GM21423 (cell line): ENCODE results near the gene CDO1.

Experiments
- ATAC-seq: cut with Tn5 transposase; IDR thresholded peaks from one replicate; pipeline ENCODE4 v1.9.1; 2021; ENCODE audit warnings: mild to moderate bottlenecking, moderate library complexity; ENCODE audit not compliant: unreplicated experiment

The CDO1 gene

DNA sequence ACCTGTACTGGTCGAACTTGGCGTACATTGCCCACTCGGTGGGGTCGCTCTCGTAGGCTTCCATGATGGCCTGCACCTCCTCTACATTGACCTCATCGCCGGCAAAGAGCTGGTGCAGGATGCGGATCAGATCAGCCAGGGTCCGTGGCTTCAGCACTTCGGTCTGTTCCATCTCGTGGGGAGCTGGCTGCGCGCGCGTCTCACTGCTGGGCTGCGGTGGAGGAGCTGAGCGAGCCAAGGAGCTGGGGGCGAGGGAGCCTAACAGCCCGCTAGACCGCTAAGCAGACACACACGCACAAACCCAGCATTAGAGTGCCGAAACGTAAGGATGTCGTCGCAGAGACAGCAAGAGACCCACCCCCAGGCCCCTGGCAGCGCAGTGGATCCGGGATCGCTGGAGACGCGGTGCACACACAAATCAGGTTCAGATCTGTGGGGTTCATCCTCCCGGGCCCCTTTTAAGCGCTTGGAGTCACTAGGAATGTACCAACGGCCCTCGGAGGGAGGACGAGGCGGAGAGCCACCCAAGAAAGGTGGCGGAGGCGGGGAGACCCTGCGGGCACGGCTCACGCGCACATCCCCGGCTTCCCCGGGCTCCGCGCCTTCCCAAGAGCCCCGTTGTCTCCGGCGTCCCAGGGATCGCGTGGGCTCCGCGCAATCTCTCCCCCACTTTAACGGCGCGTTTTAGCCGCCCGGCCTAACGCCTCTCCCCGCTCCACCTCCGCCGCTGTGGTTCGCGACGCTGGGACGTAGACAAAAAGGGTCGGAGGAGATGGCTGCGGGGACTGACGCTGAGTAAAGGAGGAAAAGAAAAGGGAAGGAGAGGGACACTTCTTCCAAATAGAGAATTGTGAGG lies at the start of gene CDO1:
Gene CDO1, minus strand, starts transcription at position 434 of the 856 bp plus-strand sequence. Its CDS starts 262 bp downstream, at position 172.
- no peak for ATAC-seq

DNA sequence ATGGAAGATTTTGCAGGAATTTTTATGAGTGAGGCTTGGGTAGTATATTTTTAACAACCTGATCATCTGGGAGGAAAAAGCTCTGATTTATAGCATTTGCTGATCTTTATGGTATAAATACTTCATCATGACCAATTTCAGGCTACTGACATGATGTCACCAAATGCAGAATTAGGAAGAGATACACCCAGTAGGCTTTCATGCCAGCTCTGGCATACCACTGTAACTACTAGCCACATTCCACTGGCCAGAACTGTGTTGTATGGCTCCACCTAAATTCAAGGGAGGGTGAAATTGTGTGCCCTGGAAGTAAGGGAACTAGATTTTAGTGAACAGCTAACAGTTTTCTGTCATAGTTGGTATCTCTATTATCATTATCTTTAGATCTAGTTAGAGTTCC lies 42.9 kb upstream of the CDO1 start:
- no peak for ATAC-seq

DNA sequence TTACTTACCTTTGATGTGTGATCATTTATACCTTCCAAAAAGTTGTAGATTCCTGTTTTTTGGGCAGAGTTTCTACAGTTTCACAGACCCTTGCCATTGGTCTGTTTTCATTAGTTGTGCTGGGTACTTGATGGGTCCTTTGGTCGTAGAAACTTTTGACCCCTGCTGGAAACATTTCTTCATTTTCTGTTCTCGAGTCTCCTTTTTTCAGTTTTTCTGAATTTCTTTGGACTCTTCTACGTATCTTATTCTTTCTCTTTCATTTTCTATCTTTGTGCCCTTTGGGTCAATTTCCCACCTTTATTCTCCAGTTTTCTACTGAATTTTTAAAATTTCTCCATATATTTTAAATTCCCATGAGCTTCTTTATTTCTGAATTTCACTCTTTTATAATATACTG lies 41.9 kb upstream of the CDO1 start:
- no peak for ATAC-seq

DNA sequence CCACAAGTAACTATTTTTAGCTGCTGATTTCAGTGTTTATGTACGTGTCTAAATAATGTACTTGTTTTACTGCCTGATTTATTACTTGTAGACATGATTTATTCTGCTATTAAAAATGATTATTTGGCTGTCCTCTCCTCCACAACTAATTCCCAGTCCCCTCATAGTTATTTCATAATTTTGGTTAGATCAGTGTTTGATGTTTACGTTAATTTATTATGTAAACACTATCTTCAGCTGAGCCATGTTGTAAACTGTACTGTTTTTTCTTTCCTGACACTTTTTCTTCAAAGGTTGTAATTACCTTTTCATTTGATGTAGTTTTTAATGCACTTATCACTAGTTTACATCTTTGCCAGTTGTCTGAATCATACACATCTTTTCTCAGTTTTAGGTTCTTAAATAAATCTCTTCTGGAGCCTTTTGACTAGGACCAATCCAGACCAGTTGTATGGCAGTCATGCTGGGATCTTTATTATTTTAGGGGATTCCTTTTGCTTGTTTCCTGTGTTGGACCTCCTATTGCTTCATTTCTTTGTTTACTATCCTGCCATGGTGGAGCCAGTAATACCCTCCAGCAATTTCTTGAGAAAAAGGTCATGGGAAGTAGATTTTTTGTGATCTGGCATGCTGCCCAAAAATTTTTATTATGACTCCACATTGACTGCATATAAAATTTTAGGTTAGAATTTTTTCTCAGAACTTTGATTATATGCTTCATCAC lies 41.3 kb upstream of the CDO1 start:
- ATAC-seq = no peak

DNA sequence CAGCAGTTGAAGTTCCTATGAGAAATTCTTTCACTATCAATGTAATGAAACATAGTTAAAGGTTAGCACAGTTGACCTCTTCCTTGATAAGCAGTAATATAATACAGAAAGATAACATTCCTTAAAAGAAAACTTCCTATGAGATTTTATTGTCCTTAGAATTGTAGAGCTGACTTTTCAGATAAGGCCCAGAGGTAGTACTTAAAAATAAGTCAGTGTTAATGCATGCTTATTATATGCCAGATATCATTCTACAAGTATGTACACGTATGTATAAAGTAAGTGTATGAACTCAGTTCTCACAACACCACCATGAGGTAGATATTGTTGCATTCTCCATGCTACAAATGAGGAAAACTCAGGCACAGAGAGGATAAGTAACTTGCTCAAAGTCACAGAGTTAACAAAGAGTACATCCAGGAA lies 40.6 kb upstream of the CDO1 start:
- no peak for ATAC-seq

DNA sequence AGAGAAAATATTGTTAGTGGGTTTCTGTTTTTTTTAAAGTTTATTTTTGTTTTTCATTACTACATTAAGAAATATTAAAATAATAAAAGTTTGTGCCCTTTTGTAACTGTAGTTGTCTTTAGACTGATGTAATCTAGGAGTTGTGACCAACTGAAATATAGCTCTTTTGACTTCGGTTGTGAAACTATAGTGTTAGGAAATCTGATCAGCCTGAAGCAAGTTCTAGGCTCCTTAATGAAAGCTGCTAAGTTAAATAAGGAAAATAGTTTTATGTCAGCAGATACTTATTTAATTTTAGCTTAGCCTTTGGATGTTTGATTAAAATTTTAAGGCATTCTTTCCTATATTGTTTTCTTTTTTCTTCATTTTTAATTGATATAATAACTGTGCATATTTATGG lies 39.5 kb upstream of the CDO1 start:
- no peak for ATAC-seq

DNA sequence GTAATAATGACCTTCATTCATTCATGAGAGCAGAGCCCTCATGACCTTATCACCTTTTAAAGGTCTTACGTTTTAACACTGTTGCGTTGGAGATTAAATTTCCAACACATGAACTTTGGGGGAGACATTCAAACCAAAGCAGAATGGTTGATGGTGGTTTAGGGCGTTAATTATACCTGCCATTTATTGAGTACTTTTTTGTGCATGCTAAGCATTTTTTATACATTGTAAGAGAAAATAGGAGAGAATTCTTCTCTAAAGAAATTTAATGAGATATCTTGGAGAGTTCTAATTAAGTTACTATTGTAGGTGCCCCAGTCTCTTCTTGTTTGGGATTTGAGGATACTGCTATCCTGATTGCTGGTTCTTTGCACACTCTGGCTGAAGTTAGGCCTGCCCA lies 37.7 kb upstream of the CDO1 start:
- no peak for ATAC-seq

DNA sequence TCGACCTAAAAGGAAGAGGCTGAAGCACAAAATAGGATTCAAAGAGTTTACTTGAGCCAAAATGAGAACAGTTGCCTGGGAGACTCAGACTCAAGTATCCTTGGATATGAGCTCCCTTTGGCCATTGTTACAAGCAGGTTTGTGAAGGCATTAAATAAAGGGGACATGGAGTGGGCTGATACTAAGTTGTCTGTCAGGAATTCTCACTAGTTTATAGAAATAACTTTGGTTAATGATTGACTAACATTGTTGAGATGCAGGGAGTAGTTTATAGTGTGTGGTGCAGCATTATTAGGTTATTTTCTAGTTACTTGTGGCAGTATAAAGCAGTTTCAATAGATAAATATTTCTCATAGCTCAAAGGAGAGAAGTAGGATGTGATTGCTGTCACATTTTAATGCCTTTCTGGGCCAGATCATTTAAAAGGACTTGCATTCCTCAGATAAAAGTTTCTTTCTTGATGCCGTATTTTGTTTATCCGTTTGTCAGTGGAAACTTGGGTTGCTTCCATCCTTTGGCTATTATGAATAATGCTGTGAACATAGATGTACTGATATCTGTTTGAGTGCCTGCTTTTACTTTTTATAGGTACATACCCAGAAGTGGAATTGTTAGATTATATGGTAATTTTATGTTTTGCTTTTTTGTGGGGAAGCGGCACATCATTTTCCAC lies 34.4 kb upstream of the CDO1 start:
- ATAC-seq = no peak

DNA sequence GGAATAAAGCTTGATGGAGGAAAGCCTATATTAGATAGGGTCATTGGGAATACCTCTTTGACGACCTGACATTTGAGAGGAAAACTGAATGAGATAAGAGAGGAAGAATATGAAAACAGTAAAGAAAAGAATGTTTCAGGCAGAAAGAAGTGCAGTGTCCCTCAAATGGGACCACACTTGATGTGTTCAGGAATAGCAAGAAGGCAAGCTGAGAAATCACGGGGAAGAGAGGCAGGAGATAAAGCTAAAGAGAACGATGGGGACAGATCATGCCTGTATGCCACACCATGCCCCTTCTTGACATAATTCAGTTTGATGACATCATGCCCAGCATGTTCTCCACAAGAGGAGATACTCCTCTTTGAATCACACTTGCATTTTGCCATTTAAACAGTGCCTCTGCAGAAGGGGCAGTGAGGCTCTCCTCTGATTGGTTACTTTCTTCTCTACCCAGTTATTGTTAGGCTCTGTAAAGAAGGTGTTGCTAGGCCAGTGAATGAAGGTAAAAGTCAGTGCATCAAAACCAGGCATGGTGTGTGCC lies 32.9 kb upstream of the CDO1 start:
- ATAC-seq = no peak

DNA sequence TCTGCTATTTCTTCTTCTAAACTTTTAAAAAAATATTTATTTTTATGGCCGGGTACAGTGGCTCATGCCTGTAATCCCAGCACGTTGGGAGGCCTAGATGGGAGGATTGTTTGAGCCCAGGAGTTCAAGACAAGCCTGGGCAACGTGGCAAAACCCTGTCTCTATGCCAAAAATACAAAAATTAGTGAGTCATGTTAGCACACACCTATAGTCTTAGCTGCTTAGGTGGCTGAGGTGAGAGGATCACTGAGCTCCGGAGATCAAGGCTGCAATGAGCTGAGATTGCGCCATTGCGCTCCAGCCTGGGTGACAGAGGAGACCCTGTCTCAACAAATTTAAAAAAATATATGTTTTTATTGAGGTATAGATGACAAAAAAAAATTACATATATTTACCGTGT lies 30.8 kb upstream of the CDO1 start:
- no peak for ATAC-seq

DNA sequence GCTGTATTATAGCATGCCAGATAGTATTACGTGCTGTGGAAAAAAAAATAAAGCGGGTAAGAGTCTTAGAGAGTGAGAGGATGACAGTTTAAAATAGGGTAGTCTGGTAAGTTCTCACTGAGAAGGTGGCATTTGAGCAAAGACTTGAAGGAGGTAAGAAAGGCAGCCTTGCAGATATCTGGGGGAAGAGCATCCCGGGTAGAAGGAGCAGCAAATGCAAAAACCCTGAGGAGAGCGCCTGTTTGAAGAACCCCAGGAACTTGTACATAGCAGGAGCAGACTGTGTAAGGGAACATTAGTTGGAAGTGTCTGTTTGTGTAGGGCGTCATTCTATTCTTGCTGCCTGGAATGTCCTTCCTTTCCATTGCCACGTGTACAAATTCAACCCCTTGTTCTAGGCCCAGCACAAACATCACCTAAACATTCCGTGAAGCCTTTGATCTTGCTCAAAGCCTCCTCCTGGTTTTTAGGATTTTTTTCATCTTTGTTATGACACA lies 27.9 kb upstream of the CDO1 start:
- ATAC-seq = no peak

DNA sequence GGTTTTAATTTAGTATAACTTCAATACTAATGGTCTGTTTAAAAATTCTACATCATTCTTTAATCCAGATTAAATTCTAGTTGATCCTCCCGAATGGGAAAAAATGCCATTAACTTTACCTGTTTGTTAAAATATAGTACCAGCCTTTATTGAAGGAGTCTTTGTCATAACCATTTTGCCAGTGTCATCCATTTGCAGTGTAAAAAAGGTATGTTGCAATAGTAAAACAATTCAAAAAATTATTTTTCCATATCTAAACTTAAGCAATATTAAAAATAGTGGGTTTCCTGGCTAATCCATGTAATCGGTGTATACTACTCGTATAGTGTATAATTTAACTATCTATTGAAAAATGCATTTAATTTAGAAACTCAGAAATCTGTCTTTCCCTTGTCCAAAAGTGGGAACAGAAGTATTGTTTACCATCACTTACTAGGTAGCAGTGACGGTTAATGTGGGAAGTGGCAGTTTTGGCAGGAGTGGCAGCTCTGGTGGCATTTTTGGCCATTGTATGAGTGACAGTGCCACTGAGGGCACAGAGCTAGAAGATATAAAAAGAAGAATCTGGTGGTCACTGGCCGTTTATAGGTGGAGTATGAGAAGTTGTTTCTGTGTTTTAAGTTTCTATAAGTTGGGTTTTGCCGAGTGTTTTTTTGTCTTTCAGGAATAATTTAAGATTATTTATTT lies 27.1 kb upstream of the CDO1 start:
- no peak for ATAC-seq

DNA sequence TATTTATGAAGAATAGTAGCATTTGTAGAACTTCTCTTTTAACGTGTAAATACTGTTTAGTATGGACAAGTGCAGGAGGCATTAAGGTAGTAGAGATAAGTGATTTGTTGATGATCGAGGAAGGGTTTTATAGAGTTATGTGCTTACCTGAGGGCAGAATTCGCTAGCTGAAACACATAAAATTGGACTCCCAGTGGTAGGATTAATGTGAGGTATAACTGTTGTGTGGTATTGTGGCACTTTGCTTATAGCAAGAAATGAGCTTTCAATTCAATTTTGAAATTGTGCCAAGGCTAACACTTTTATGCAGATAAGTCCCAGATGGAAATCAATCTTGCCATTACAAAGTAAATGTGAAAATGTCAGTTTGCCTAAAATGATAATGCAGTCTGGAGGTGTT lies 26.5 kb upstream of the CDO1 start:
- ATAC-seq = no peak

DNA sequence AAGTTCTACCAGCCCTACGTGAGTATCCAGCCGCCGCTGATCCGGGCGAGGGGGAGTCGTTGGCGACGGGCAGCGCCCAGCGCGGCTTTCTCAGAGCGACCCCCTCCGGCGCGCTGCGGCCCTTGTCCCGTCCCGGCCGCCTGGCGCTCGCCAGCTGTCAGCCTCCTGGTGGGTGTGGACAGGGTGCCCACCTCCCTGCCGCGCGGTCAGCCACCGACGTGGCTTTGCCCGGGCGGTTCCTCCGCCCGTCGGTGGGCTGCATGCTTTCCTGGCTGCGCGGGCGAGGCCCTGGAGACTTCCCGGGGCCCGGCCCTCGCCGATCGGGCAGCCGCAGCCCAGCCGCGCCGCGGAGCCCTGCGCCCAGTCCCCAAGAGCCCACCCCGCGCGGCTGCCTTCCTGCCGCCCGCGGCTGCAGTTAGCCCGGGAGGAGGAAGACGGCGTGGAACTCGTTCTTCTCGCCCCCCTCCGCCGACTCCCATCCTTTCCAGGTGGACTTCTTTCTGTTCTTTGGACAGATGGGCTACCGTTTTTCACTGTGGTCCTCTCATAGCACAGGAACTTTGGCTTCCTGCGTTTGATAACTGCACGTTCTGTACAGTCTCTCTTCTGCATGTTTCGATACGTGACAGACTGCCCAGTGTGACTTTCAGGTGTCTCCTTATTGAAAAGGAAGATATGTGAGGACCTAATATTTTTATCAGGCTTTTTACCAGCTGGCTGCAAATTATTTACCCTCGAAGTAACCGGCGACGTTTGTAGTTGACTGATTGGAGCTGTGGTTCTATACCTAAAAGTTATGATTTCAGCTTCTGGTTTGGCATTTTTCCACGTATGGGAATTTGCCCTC lies 25.9 kb upstream of the CDO1 start:
- peak; percentile 27 for ATAC-seq

DNA sequence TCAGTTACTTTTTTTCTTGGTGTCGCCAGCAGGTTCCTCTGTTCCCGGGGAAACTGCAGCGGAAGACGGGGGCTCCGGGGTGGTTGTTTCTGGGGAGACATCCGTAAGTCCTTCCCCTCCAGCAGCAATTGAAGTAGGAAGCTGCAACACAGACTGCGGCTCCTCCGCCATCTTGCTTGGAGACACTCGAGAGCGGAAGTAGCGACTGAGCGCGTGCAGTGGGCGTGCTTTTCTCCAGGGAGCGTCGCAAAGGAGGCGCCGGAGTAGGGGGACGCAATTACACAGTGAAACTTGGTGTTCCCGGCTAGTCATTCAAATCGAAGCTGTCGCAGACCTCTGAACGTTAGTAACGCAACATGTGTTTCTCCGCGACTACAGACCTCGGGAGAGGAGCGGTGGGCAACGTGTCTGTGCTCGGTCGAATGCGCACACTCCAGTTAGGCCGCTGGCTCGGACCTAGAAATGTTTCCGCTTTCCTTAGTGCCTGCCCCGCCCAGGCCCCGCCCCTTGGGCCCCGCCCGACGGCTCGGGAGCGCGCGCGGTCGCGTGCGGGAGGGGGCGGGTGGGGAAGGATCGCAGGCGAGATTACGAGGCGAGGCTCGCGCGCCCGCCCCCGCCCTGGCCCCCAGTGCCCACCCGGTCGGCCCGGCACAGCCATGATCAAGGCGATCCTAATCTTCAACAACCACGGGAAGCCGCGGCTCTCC lies 25.1 kb upstream of the CDO1 start, which contains the start of the genes AP3S1 and ATG12:
Gene AP3S1, plus strand, starts transcription at position 554 of the 707 bp plus-strand sequence. Its CDS starts 103 bp downstream, at position 657.
Gene ATG12, minus strand, starts transcription at position 184 of the 707 bp plus-strand sequence. Its CDS starts 13 bp downstream, at position 171.
- peak; percentile 79 for ATAC-seq

DNA sequence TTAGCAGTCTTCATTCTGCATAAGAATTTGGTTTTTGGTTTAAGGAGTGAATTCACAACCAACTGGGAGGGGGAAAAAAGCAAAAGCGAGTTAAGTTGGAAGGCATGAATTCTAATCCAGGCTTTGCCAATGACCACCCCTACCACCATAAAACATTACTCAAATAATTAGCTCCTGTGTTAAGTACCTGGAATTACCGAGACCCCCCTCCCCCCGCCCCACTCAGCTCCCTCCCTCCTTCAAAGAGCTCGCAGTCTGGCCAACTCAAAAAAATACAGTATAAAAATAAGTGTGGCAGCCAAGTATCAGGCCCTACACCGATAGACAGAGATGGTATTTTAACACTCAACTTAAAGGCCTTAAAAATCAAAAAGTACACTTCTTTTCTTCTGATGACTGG lies 24.4 kb upstream of the CDO1 start:
- no peak for ATAC-seq

DNA sequence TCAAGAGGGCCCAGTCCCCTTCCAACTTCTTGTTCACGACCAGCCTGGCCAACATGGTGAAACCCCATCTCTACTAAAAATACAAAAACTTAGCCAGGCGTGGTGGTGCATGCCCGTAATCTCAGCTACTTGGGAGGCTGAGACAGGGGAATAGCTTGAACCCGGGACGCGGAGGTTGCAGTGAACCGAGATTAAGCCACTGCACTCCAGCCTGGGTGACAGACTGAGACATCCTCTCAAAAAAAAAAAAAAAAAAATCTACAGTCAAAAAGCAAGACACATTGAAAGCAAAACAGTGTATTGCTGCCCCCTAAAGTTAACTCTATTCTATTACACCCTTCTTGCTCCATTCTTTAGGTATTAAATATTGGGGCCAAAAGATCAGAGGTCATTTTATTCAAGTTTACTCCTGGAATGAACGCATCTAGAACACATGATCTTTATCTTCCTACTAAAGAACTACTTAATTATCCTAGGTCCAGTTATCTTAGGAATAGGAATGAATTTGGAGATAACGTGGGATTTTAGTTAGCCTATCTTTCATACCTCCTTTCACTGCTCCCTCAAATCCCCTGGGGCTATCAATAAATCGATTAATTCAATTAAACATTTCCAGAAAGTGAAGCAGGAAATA lies 22.5 kb upstream of the CDO1 start:
- ATAC-seq = peak; percentile 14

DNA sequence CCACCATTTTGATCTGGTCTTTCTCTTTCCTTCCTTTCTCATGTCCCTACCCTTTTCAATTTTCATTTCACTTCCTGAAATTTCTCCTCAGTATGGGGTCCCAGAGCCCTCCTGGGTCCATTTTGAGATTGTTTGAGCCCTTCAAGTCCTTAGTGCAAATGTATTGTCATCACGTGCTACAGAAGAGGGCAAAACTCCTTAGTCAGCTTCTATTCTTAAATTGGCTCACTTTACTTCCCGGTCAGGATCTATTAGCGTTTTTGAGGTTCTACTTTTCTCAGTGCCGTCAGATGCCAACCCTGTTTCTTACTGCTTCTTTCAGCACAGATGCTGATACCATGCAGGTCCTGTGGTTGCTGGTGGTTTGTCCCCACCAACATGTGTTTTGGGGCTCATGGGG lies 19.0 kb upstream of the CDO1 start:
- no peak for ATAC-seq
